ENCODE measurements around the gene HCLS1.
A peak's percentile ranks its signal among the peaks of the same experiment; 100 is the strongest.
"Not testable (repeated sequence)": the region's sequence is repeated elsewhere in the genome, so short reads cannot be mapped to it uniquely, and the experiment has no call there.

HCLS1 gene, protein sequence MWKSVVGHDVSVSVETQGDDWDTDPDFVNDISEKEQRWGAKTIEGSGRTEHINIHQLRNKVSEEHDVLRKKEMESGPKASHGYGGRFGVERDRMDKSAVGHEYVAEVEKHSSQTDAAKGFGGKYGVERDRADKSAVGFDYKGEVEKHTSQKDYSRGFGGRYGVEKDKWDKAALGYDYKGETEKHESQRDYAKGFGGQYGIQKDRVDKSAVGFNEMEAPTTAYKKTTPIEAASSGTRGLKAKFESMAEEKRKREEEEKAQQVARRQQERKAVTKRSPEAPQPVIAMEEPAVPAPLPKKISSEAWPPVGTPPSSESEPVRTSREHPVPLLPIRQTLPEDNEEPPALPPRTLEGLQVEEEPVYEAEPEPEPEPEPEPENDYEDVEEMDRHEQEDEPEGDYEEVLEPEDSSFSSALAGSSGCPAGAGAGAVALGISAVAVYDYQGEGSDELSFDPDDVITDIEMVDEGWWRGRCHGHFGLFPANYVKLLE

DNA sequence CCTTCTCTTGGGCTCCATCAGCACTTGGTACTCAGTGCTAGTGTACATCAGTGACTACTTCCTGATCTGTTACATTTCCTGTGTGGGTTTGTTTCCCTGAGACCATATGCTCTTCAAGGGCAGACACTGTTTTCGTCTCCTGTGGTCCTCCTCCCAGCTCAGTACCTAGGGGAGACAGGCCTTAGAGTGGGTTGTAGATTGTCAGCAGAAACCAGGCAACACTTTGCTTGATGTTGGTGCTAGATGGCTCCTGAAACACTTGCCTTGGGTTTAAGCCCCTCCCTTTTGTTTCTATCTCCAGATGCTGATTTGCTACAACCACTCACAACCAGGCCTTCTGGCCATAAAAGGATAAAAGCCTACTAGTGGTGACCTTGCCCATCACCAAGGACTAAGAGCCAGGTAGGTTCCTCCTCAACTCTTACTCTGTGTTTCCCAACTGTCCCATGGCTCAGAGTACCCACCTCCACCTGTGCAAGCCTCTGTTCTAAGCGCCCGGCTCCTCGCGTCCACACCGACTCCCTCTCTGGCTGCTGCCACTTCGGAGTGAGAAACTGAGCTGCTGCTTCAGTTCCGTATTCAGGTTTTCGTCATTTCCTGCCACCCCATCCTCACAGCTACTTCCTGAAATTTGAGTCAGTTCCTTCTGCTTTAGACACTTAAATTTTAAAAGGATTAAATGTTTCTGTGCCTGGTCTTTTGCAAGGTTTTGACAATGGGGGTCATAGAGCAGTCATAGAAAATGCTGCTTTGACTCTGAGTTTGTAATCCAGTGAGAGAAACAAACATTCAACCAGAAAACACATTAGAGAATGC, at the start of gene HCLS1:
HCLS1 (minus strand) TSS at position 548 of the 816 bp plus-strand sequence. CDS start 2,556 bp downstream, outside the sequence.
- DNase-seq: no peak

DNA sequence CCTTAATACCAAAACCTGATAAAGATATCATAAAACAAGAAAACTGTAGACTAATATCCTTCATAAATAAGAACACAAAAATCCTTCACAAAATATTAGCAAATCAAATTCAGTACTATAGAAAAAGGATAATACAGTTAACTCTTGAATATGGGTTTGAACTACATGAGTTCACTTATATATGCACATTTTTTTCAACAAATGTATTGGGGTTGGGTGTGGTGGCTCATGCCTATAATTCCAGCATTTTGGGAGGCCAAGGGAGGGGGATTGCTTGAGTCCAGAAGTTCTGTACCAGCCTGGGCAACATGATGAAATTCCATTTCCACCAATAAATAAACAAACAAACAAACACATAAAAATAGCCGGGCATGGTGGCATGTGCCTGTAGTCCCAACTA, 49.6 kb upstream of the HCLS1 start:
- DNase-seq: no peak

DNA sequence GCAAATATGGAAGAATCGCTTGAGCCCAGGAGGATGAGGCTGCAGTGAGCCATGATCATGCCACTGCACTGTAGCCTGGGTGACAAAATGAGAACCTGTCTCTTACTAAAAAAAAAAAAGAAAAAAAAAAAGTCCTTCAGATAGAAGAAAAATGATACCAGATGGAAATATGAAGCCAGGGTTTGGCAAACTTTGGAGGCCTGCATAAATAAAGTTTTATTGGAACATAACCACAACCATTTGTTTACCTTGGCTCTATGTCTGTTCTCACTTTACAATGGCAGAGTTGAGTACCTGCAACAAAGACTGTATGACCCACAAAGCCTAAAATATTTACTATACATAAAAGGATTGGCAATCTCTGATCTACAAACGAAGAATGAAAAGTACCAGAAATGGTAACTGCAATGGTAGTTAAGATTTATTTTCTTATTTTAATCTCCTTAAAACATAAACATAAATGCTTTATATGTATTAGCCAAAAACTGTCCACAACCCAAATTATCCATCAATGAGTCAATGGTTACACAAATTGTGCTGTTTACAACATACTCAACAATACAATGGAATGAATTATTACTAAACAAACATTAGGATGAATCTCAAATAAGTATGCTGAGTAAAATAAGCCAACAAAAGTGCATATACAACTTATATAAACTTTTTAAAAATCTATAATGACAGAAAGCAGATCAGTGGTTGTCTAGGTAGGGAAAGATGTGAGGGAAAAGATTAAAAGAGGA, 47.0 kb upstream of the HCLS1 start:
- no peak for DNase-seq

DNA sequence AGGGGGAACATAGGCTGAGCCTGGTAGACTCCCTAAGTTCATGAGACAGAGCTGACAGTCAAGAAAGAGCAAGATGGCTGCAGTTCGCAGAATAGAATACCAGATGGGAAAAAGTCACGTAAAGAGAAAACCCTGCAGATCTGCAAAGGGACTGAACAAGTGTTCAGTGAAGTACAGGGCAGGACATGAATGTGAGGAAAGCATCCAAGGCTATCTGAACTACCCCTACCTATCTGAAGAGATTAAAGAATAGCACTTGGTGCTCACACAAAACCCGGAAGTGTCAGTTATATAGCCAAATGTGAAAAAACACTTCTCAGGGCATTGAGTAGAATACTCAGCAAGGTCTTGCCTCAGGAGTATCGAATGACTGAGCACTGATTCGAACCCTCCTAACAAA, 44.8 kb upstream of the HCLS1 start:
- DNase-seq: no peak

DNA sequence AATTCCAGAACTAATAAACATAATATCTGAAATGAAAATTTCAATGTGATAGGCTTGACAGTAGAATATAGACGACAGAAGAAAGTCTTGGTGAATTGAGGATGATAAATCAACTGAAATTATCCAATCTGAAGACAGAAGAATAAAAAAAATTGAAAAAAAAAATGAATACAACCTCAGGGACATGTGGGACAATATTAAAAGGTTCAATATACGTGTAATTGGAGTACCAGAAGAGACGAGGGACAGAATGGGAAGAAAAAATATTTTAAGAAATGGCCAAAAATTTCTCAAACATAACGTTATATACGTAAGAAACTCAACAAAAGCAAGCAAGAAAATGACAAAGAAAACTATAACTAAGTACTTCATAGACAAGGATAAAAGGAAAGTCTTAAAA, 43.3 kb upstream of the HCLS1 start:
- DNase-seq: no peak

DNA sequence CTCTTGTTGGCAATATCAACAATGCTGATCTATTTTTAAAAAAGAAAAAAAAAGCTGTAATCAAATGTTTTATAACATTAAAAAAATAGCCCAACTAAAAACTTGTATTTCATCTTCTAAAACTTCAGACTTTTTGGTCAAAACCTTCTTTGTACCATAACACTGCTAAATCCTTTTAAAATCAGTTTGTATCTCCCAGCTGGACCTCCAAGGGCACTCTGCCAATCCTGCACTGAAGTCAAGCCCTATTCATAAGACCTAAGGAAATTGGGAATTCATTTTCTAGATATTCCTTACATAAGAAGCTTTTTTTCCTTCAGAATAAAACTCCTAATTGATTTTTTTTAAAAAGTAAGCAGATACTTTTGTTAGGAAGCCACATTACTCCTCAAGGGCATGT, 38.2 kb upstream of the HCLS1 start:
- DNase-seq: no peak

DNA sequence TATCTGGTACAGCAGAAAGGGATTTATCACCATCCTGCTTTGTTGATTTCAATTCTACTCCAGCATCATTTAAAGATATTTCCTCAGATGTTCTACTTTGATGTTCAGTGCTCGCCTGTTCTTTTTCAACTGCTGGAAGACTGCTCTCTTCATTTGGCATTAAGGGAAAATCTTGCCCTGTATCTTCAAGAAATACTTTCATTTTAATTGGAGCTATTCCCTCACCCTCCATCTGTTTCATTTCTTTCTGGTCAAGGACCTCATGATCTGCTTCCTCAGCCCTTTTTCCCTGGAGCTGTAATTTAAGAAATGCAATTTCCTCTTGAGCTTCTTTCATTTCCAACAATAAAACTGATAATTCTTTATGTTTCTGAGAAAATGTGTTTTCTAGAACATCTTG, 37.8 kb upstream of the HCLS1 start:
- DNase-seq: no peak

DNA sequence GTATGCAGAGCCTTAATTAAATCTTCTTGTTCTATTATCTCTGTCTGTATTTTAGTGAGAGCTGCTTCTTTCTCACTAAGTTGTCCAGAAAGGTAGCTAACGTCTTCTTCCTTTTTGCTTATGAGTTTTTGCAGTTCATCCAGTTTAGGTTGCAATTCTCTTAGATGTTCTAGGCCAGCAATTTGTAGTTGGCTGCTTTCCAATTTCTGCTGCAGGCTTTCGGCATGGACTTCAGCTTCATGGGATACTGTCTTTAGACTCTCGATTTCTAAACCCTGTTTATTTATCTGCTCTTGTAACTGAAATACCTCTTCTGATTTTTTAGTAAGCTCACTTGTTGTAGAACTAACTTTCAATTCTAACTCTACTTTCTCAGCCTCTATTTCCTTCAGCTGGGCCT, 35.5 kb upstream of the HCLS1 start:
- DNase-seq: peak; percentile 17

DNA sequence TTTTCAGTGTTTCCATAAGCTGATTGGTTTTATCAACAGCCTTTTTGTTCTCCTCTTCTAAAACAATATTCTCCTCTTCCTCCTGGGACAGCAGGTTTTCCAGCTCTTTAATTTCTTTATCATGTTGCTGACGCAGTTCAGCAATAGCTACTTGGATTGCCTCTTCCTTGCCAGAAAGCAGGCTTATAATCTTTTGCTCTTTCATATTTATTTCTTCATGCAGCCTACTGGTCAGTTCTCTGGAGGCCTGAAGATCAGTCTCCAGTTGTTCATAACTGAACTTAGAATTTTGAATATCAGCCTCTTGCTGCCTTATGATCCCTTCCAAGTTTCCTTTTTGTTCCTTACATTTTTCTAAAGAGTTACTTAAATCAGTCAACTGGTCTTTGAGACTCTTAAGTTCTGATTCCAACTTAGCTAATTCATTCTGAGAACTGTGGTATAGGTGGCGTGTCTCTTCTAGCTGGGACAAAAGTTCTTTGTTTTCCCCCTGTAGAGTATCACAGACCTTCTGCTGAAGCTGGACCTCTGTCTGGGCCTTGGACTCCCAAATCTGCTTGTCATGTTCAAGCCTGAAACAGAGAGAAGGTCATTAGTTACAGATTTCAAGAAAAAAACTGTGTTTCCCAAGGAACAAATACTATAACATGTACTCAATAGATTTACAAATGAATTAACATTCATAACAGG, 31.5 kb upstream of the HCLS1 start:
- DNase-seq: no peak

DNA sequence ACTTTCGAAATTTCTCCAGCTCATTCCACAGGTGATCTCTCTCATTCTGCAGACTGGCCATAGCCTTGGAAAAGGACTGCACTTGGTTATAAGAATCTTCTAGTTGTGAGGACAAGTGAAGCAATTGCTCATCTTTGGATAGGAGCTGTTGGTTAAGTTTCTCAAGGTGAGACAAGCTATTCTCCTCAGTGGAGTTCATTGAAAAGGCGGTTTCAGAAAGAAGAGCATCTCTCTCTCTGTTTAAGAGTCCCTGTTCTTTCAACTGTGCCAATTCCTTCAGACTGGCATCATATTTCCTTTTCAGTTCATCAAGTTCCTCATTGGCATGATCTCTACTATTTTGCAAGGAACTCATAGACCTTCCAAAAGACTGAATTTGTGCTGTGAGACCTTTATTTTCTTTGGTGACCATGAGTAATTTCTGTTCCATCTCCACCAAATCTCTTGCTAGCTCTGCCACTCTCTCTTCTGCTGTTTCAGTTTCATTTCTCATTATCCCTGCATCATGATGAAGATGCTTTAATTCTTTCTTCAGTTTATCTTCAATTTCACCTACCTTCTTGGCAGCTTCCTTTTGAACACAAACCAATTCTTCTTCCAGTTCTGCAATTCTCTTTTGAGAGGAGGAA, 30.2 kb upstream of the HCLS1 start:
- no peak for DNase-seq

DNA sequence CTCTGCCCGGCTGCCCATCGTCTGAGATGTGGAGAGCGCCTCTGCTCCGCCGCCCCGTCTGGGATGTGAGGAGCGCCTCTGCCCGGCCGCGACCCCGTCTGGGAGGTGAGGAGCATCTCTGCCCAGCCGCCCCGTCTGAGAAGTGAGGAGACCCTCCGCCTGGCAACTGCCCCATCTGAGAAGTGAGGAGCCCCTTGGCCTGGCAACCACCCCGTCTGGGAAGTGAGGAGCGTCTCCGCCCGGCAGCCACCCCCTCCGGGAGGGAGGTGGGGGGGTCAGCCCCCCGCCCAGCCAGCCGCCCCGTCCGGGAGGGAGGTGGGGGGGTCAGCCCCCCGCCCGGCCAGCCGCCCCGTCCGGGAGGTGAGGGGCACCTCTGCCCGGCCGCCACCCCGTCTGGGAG, 28.0 kb upstream of the HCLS1 start:
- DNase-seq: not testable (repeated sequence)

DNA sequence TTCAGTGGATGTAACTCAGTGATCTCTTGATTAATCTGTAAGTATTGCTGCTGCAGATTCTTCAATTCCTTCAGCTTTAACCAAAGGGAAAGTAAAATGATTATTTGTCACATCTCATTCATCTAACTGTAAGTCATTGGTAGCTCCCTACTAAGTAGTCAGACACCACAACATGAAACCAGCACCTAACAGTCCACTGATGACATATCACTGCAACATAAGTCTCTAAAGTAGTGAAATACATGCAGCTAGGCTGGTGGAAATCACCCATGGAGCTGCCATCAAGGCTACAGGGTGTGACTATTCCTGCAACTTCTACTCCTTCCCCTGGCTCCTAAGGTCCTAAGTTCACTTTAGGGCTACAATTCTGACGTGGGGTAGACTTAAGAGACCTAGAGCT, 21.1 kb upstream of the HCLS1 start:
- no peak for DNase-seq

DNA sequence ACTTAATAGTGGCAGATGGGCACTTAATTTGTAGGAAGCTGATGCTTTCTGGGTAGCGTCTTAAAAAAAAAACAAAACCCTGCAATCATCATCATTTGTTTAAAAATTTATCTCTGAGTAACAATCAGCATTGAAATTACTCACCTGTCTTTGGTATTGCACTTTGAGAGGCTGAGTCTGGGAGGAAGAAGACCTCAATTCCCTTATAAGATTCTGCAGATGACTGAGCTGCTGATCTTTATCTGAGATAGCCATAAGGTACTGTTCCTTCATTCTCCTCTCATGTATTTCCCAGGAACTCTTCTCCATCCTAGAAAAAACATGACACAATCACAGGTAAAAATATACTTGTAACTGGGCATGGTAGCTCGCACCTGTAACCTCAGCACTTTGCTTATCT, 16.4 kb upstream of the HCLS1 start:
- DNase-seq: no peak

DNA sequence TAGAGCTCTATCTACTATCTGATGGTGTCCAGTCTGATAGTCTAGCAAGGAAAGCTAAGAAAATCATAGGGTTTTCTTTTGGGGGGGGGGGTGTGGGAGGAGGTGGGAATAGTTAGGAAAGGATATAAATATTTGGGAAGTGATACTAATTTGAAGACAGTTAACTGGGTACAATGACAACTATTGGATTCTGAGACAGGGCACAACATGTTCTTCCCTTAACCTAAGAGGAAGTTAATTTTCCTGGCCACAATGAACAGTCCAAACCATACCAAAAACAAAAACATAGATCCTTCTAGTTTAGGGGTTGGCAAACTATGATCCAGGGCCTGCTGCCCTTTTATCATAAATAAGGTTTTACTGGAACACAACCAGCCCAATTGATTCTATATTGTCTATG, 10.0 kb upstream of the HCLS1 start:
- no peak for DNase-seq

DNA sequence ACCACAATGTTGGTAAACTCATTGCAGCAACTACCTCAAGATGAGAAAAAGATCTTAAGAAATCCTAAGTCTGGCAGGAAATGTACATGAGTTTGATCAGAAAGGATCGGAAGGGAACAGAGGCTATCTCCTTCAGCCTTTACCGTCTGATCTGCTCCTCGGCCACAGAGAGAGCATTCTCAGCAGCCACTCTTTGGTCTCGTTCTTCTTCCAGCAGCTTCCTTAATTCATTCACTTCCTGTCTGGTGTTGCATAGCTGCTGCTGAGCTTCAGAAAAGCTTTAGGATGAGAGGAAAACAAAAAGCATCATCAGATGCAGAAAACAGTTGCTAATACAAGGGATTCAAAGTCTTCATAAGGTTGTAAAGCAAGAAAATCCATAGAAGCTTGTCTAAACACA, 6.6 kb upstream of the HCLS1 start:
- DNase-seq: no peak

DNA sequence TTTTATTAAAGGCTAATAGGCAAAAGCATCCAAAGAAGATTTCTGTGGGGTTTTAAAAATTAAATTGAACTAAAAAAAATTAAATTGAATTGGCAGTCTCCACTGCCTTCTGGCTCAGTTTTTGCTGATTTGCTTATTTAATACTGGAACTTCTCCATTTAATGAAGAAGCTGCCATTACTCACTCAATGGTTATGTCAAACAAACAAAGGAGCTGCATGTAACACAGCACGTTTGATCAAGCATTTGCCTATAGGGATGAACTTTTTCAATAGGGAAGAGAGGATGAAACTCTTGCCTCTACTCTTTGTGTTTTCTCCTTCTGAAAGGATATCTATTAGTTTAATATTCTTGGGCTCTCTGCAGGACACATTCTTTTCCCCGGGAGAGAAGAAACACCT, 4.8 kb upstream of the HCLS1 start:
- DNase-seq: no peak

DNA sequence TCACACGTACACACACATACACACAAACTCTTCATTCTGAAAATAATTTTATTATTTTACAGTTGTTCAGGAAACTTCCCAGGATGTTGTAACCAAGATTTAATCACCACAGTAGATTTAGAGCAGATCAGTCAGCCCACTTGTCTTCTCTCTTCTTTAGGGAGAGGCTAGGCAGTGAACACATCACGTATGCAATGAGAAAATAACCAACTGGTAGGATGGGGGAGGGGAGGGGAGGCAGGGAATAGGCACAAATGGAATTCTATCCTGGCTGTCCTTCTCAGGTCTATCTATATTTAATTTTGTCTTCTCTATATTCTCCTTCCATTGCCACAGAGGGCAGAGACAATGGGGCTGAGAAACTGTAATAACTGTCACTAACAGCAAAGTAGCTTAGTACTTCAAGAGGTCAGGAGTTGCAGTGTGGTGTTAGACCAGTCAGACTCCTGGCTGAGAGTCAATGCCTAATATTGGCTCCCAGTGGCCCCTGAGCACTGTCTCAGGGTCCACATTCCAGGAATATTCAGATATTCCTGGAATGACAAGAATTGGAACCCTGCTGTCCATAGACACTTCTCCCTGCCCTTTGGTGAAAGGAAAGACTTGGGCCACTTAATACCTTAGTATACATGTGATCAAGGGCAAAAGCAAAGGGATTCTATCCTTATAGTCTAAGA, 2.6 kb upstream of the HCLS1 start:
- DNase-seq: no peak

DNA sequence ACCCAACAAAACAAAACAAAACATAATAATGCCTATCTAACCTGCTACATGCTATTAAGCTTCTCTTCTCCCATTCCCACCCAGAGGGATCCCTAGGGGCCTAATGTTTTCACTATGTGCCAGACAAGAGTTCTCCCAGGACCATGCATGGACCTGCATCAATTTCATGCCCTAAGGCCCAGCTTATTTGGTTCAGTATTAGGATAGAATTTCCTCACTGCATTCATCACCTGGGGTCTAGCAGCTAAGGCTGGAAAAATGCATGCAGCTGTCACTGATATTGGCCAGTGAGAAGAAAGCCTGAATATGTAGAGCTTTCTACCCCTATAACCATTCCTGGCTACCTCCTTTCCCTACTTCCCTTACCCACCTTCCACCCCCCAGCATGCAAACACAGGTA, 2.0 kb upstream of the HCLS1 start:
- DNase-seq: no peak

DNA sequence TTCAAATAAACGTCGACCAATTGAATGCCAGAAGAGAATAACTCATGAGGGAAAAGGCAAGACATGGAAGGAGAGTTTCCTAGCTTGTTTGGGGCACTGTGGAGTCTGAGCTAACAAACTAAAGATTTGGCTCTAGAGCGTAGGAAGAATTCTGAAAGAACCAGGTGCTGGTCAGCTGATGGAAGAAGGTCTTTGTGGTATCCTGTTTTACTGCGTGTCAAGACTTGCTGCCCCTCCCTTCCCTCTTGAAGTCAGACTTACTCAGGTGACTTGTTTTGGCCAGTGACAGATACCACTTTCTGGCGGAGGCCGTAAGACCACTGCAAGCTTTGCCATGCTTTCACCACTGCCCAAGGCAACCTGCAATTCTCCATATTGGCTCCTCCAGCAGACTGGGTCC, 673 bp upstream of the HCLS1 start:
- DNase-seq: peak; percentile 5

DNA sequence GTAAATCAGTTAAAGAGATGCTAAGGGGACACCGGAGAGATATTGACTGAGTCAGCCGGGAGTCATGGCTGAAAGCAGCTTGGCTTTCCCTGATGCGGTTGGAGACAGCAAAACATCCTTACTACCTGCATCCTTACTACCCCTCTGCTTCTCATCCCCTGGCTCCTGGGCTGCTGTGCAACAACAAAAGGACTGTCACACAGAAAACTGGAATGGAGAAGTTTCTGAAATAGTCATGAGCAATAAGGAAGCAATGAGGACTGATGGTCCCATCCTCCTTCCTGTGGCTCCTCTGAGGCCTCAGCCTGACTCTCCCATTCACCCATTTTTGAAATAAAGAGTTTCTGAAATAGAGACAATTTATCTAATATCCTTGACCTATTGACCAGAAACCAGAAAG, 1.1 kb downstream of the HCLS1 start:
- no peak for DNase-seq

DNA sequence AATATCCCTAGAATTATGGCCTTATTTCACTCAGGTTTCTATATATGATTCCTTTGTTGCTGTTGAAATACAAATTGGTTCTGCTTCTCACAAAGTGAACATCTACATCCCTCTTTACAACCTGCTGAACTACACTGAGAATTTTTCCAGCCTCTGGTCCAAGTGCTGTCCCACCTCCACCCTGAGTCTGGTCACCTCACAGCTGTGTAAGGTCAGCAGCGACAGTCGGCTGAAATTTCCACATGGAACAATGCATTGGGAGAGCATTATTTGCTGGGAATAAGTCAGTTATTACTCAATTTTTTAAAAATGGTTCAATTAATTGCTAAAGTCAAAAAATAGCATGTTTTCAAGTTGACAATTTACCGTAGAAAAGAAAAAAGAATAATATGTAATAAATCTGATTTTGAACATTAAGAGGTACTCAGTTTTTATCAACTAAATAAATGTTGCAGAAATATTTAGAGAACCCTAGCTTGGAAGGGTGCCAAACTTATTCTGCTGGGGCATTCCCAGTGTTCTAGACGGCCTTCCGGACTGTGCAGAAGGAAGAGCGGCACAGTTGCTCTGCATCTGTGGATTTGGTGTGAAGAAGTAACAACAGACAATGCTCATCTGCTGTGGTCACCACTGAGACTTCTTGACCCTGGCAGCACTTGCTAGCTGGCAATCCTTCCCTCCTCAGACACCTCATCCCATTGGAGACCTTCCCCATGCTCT, 1.8 kb downstream of the HCLS1 start:
- DNase-seq: no peak

Measured in NCI-H1105 treated with DMSO at 0.1 percent for 48 hours (cell line).